GM18951 (cell line): ENCODE data around the gene ZAR1.

Experiments
- POLR2A ChIP-seq: IDR thresholded peaks from 4 replicates; pipeline ENCODE4 v1.6.1; 2011; ENCODE audit warnings: mild to moderate bottlenecking; ENCODE audit not compliant: insufficient read length, insufficient read depth; ENCODE audit errors: extremely low read depth
- in situ Hi-C: fragments of 300-500 bp; cut with MboI; formaldehyde crosslinking; loops from one replicate; pipeline ENCODE4 v1.12.0; 2022; ENCODE audit warnings: low sequenced_read_pairs, mixed read lengths, inconsistent platforms; ENCODE audit not compliant: unreplicated experiment

The ZAR1 gene

DNA sequence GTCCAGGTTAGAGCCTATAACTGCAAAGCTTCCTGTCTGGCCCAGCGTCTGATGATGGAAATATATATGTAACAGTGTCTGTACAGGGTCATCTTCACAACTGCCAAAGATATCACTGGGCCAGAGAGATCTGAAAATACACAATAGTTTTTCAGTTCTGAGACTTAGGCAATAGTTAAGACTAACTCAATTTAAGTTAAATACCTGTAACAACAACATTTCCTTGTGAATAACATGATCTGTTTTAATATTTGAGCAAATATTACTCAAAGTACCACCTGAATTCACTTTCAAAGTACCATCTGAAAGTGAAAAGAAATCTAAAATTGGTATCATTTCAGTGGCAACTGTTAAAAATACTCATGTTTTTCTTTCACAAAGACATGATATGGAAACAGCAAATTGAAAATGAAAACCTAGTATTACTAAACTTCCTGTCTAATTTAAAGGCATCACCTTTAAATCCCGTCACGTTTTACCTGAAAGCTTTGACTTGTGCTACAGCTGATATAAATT lies 9.6 kb downstream of the ZAR1 start:
- no peak for TF ChIP-seq POLR2A
- in situ Hi-C loops, result no loop called here

DNA sequence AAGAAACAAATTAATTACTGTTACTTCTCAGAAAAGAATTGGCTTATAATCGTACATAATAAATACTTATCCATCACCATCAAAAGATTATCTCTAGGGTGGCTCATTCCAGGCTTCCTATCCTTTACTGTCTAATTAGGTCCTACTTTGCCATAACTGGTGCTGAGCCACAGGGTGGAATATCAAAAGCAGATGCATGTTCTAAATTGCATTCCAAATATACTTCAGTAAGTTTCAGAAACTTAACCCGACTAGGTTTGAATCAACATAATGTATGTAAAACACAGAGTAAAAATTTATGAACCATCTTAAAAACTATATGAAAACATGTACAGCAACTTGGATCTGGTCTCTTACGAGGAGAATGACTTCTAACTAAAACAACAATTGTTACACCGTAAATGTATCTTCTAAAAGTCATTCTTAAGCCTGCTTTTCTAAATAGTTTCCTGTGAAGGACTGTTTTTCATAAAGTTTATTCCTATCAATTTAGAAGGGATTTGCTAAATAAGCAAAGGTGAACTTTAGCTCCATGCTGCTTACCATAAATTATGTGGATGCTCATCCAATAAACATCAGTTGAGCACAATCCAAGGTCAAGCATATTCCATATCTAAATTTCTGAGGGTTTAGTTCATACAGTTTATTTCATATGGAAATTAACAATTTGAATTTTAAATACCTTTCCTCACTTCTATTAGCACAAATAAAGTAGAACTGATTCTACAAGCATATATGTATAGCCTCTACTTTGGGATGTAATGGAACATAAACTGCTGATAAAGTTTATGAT lies 13.4 kb downstream of the ZAR1 start:
- in situ Hi-C loops, result no loop called here
- no peak for TF ChIP-seq POLR2A

- TF ChIP-seq POLR2A, result no peak
- in situ Hi-C loops, result no loop called here
These were observed 13.9 kb downstream of the ZAR1 start for GRCh38 chr4:48504026-48504330.

- TF ChIP-seq POLR2A, result no peak
These were observed 14.3 kb downstream of the ZAR1 start for GRCh38 chr4:48504352-48504751.

GRCh38 chr4:48506716-48507115 lies 16.7 kb downstream of the ZAR1 start:
- no peak for TF ChIP-seq POLR2A
- in situ Hi-C loops, result no loop called here

More at GRCh38 chr4:48504352-48504751, 14.3 kb downstream of the ZAR1 start:
- in situ Hi-C loops, result no loop called here

- no peak for TF ChIP-seq POLR2A
- in situ Hi-C loops, result no loop called here
These were observed 19.5 kb downstream of the ZAR1 start for GRCh38 chr4:48509543-48509942.

DNA sequence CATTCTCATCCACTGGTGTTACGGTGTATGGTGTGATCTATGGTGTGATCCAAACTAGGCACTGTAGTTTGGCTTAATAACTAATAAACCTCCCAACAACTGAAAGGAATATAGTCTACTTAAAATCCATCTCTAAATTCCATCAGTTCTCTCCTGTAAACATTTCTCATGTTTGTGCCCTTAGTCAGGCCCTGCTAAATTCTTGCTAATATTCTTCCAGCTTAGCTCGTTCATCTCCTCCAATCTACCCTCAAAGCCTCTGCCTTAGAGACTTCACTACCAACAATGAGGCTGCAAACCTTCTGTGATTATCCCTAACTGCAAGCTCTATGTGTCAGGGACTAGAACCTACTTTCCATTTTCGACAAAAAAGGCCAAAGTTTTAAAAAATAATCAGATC lies 28.1 kb downstream of the ZAR1 start:
- in situ Hi-C loops, result no loop called here
- no peak for TF ChIP-seq POLR2A

DNA sequence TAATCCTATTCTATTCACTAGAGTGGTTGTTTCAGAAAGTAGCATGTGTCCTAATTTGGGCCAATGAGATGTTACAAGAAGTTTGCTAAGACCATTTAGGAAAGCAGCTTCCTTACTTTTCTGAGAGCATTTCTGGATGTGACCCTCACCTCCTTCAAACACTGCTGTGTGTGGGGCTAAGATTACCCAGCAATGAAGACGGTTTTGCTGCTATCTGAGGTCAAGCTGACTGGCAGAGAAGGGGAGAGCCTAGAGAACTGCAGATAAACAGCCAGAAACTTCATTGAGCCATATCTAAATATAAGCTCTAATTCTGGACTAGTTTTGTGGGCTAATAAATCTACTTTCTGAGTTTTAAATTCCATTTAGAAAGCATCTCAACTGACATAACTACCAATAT lies 36.4 kb downstream of the ZAR1 start:
- in situ Hi-C loops, result no loop called here
- no peak for TF ChIP-seq POLR2A

DNA sequence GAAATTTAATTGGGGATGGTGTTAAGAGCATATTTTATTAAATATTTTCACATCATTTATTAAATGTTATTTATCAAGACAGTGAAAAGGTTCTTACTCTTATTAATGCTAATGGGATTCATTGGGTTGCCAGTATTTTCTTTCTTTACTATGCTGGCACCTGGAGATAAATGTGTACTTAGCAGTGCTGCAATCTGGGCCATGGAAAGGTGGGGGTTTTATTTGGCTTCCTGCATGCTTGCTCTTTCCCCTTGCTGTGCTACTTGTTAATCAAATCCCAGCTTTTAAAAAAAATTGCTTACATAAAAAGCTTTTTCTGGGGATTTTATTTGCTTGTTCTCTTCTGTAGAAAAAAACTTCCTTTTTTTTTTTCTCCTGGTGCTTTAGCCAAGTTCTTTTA lies 48.3 kb downstream of the ZAR1 start:
- no peak for TF ChIP-seq POLR2A
- in situ Hi-C loops, result no loop called here

- in situ Hi-C loops, result no loop called here
- no peak for TF ChIP-seq POLR2A
These were observed 49.5 kb downstream of the ZAR1 start for GRCh38 chr4:48539597-48539996.

GRCh38 chr4:48542888-48543287 lies 52.8 kb downstream of the ZAR1 start:
- in situ Hi-C loops, result no loop called here
- TF ChIP-seq POLR2A, result no peak

- in situ Hi-C loops, result no loop called here
- TF ChIP-seq POLR2A, result no peak
These were observed 53.7 kb downstream of the ZAR1 start for GRCh38 chr4:48543796-48544195.
